Ishikawa (cell line): ENCODE measurements around the gene RAB28.

Experiments
- CEBPB ChIP-seq: IDR thresholded peaks from 2 replicates; pipeline ENCODE4 v1.6.1; 2012
- CREB1 ChIP-seq: IDR thresholded peaks from 2 replicates; pipeline ENCODE4 v1.6.1; 2012; ENCODE audit warnings: low read depth
- EP300 ChIP-seq: IDR thresholded peaks from 2 replicates; pipeline ENCODE4 v1.6.1; 2012; ENCODE audit warnings: borderline replicate concordance
- FOXM1 ChIP-seq: IDR thresholded peaks from 2 replicates; pipeline ENCODE4 v1.6.1; 2012; ENCODE audit warnings: low read depth, borderline replicate concordance
- MAX ChIP-seq: IDR thresholded peaks from 2 replicates; pipeline ENCODE4 v1.6.1; 2012
- NFIC ChIP-seq: IDR thresholded peaks from 2 replicates; pipeline ENCODE4 v1.6.1; 2012
- RAD21 ChIP-seq: IDR thresholded peaks from 2 replicates; pipeline ENCODE4 v1.6.1; 2012; ENCODE audit warnings: low read depth
- REST ChIP-seq: IDR thresholded peaks from 2 replicates; pipeline ENCODE4 v1.6.1; 2012; ENCODE audit warnings: low read depth, mild to moderate bottlenecking
- TAF1 ChIP-seq: IDR thresholded peaks from 2 replicates; pipeline ENCODE4 v1.6.1; 2012; ENCODE audit warnings: low read depth, mild to moderate bottlenecking
- TEAD4 ChIP-seq: IDR thresholded peaks from 2 replicates; pipeline ENCODE4 v1.6.1; 2012
- USF1 ChIP-seq: IDR thresholded peaks from 2 replicates; pipeline ENCODE4 v1.6.1; 2012
- ZBTB7A ChIP-seq: IDR thresholded peaks from 2 replicates; pipeline ENCODE4 v1.6.1; 2012; ENCODE audit warnings: low read depth

- TF ChIP-seq REST (no peak), USF1 (no peak), EP300 (no peak), TAF1 (no peak), FOXM1 (no peak), RAD21 (no peak), ZBTB7A (no peak), CREB1 (no peak), NFIC (no peak), MAX (no peak), TEAD4 (no peak), CEBPB (no peak)
Measured at GRCh38 chr4:13399257-13399656, 84.9 kb downstream of the RAB28 start.
